HG02759 (cell line): ENCODE measurements around the gene SLC6A11.

ENCODE experiments used
- ATAC-seq: cut with Tn5 transposase; IDR thresholded peaks from one replicate; pipeline ENCODE4 v1.9.1; 2021; ENCODE audit warnings: mild to moderate bottlenecking, moderate library complexity; ENCODE audit not compliant: unreplicated experiment

The SLC6A11 gene

GRCh38 chr3:10883478-10884234 is 67.6 kb downstream of the SLC6A11 start:
- no peak for ATAC-seq

GRCh38 chr3:10887015-10887414 is 71.0 kb downstream of the SLC6A11 start:
- no peak for ATAC-seq

GRCh38 chr3:10888518-10889090 is 72.6 kb downstream of the SLC6A11 start:
- no peak for ATAC-seq

GRCh38 chr3:10889206-10889960 is 73.4 kb downstream of the SLC6A11 start:
- no peak for ATAC-seq

- ATAC-seq = no peak
Measured at GRCh38 chr3:10890665-10891064, 74.6 kb downstream of the SLC6A11 start.

GRCh38 chr3:10892622-10893021 is 76.6 kb downstream of the SLC6A11 start:
- no peak for ATAC-seq

- no peak for ATAC-seq
Measured at GRCh38 chr3:10901296-10901945, 85.4 kb downstream of the SLC6A11 start.

- ATAC-seq = no peak
Measured at GRCh38 chr3:10907262-10907661, 91.2 kb downstream of the SLC6A11 start.

GRCh38 chr3:10910367-10910766 is 94.3 kb downstream of the SLC6A11 start:
- ATAC-seq = no peak

- no peak for ATAC-seq
Measured at GRCh38 chr3:10911350-10912002, 95.4 kb downstream of the SLC6A11 start.

- ATAC-seq = no peak
Measured at GRCh38 chr3:10912786-10913185, 96.8 kb downstream of the SLC6A11 start.

GRCh38 chr3:10915376-10915775 is 99.3 kb downstream of the SLC6A11 start:
- ATAC-seq = no peak

GRCh38 chr3:10917176-10917575 is 101.1 kb downstream of the SLC6A11 start:
- ATAC-seq = no peak

- no peak for ATAC-seq
Measured at GRCh38 chr3:10918011-10918410, 102.0 kb downstream of the SLC6A11 start.

- ATAC-seq = no peak
Measured at GRCh38 chr3:10919636-10920035, 103.6 kb downstream of the SLC6A11 start.

- no peak for ATAC-seq
Measured at GRCh38 chr3:10925436-10926255, 109.6 kb downstream of the SLC6A11 start.

- no peak for ATAC-seq
Measured at GRCh38 chr3:10926256-10926810, 110.3 kb downstream of the SLC6A11 start.

- no peak for ATAC-seq
Measured at GRCh38 chr3:10926811-10927521, 110.9 kb downstream of the SLC6A11 start.

- no peak for ATAC-seq
Measured at GRCh38 chr3:10927551-10927950, 111.5 kb downstream of the SLC6A11 start.
